Hematopoietic multipotent progenitor cell treated with erythropoietin and hydrocortisone succinate and interleukin-3 and kit ligand, for 4 days (in vitro differentiated cells): ENCODE data around the gene CBX5.
"Not testable (repeated sequence)": the region's sequence is repeated elsewhere in the genome, so short reads cannot be mapped to it uniquely, and the experiment has no call there.

Experiments used
- DNase-seq: peaks from one replicate; pipeline ENCODE4 v3.0.0-alpha.2; 2015

The CBX5 gene

DNA sequence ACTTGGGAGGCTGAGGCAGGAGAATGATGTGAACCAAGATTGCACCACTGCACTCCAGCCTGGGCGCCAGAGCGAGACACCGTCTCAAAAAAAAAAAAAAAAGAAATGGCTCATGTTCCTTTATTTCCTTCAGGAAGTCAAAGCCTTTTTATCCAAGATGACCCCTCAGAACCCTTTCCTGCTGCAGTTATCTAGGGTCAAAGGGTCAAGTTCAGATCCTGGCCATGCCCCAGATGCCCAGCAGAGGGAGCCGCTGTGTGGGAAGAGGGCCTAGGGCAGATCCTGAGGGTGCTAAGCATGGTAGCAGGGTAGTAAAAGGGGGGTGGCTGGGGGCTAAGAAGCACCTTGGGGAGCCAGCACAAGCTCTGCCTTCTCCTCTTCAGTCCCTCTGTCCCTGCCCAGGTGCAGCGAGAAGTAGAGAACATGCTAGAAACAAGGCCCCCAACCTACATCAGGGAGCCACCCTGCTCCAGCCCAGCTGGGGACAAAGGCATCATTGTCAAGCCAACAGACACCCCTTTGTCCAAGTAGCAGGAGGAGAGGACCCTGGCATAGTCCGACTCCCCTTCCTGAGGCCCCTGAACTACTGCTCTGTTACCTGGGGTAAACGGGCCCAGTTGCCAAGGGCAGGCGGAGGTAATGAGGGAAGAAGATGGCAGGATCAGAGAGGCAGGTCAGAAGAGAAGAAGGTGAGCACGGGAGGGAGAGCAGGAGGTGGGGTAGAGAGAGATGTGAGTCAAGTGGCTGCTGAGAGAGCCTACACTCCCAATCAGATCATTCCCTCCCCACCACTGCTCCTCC, 14.4 kb upstream of the CBX5 start:
- peak; percentile 89 for DNase-seq

DNA sequence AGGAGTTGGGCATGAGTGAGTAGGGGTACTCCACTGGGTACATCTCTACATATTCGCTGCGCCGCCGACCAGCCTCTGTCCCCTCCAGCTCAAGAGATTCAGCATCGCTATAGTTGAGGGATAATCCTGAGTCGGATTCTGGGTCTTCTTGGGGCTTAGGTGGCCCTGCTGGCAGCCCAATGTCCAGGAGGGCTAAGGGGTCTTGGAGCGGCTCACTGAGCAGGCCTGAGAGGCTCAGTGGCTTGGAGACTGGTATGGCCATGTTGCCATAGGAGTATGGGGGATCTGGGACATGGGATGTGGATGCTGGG, 13.0 kb upstream of the CBX5 start:
- no peak for DNase-seq

DNA sequence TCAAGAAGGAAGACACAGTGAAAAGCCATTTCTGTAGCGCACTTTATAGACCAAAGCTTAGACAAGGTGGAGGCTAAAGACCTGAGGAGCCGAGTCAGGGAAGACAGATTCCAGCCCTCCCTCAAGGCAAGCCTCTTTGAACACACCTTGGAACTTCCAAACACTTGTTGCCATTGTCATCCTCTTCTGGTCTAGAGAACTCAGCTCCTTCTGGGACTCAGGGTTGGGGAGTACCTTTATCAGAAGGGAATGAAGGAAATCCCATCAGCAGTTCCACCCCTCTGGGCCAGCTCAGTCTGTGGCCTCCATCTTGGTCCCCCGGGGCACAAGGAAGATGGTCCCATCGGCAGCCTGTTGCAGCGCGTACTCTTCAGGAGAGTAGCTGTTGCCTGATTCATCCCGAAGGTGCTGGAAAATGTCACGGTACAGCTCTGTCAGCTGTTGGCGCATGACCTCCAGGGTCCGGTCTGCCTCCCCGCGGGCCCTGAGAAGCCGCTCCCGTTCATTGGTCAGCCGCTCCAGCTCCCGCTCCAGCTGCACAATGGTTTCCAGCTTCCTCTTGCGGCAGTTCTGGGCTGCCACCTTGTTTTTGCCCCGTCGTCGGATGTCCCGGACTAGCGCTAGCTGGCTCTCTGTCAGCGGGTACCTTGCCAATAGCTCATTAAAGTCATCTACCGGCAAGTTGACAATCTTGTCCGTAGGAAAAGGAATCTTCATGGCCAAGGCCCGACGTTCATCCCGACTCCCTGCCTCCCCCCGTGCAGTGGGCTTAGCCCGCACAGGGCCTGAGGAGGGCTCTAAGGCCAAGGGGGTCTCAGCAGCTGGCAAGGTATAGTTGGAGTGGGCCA, 12.4 kb upstream of the CBX5 start:
- no peak for DNase-seq

DNA sequence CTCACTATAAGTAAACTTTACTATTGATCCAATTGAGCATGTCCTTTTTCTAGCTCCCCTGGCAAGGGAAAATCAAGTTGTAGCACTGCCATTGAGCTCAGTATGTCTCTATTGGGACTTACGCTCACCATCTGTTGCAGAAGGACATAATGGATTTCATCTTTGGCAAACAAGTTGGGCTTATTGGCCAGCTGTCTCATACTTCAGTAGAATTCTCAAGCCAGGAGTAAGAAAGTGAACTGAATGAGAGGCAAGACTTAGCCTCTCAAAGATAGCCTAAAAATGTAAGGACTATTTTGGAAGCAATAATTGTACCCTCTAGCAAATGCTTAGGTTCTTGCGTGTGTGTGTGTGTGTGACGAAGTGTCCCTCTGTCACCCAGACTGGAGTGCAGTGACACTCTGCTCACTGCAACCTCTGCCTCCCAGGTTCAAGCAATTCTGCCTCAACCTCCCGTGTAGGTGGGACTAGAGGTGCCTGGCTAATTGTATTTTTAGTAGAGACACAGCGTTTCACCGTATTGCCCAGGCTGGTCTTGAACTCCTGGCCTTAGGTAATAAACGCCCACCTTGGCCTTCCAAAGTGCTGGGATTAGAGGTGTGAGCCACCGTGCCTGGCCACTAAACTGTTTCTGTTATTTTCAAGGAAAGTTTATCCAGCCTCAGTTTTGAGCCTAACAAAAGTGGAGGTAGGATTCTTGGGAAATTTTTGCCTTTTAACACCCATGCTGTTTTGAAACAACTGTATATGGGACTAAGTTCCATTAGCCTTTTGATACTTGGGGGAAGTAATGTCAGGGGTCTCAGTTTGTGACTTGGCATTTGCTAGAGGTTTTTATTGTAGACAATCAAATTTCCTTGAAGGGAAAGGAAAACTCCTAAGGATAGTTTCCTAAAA, 7.6 kb upstream of the CBX5 start:
- DNase-seq = peak; percentile 60

DNA sequence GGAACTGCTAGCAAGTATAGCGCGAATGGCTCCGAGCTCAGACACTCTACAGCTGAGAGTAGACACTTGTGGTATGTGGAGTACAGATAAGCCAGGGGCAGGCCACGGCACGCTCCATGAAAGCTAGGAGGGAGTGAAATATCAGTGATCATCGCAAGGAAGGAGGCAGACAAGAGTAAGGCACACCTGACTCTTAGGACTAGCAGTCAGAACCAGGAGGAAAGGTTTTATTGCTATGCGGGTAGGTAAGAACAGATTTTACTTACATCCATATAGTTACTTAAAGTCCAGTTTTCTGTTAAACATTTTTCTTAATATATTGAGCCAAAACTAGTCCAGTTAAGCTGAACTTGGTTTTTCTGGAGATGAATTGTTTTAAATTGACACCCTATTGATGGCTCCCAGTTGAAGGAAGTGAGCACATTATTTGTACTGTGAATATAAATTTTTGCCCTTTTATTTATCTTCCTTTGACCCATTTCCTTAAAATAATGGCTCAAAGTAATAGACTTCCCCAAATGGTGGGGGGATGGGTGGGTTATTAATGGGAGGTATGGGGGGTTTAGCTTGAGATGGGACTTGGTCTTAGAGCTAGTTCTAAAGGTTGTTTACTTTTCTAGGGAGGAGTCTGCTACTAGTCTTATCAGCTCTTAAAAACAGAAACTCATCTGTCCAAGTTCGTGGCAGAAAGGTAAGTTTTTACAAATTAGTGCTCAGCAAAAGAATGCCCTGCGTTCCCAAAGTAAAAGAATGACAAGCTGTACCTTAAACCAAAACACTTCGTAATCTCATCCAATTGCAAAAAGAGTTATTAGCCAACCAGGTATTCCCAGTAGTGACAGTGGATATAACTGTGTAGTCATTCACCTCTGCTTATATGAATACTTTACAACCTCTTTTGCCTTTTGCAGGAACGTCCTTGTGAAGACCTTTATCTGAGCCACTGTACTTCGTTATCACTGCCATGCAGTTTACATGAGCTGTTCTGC, 6.4 kb upstream of the CBX5 start:
- DNase-seq = peak; percentile 87

DNA sequence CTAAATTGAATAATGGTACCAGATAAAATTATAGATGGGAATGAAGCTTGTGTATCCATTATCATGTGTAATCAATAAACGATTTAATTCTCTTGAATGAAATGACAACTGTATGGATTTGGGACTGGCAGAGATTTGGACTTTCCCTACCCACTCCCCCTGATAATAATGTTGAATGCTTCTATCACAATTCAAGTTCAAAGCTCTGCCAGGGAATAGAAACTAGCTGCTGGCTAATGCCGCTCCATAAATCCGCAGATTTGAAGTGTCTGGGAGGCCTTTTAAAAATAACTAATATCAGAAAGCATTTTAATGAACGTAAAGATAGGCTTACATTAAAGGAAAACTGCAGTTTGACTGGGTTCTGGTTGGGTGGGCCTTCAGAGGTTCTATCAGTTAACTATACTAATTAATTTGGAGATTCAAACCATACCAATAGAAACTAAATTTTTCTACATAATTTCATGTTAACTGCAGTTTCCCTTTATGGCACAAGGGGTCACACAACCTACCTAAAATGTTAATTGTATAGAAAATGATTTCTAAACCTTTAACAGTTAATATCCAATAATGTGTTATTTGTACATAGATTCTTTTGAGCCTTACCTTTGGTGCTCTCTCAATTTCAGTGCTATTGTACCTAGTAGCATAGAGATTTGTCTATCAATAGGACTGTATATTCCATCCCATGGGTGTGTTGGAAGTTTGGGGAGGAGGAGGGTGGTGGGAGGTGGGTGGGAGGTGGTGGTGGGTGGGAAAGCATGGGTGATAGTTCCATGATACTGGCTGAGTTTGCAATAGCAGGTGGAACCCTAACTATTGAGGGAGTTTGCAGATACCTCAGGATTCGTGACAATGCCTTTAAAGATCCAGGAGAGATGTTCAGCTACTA, 5.5 kb upstream of the CBX5 start:
- peak; percentile 60 for DNase-seq

DNA sequence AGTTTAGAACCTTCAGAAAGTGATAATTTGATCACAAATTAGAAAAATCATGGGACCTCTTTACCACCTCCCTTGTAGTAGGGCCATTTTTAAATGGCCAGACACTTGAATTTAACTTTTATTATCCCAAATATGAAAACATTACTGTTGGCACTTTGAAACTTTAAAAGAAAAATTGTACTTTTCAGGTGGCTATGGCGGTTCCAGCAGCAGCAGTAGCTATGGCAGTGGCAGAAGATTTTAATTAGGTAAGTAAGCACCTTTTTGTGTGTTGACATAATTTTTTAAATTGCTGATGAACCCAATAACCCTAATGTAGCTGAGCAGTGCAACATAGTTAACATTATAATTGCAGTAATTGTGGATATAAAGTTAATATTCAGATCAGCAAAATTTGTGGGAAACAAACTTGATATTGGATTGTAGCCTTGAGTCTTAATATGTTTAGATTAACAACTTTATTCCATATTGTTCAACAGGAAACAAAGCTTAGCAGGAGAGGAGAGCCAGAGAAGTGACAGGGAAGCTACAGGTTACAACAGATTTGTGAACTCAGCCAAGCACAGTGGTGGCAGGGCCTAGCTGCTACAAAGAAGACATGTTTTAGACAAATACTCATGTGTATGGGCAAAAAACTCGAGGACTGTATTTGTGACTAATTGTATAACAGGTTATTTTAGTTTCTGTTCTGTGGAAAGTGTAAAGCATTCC, 4.3 kb upstream of the CBX5 start:
- not testable (repeated sequence) for DNase-seq

DNA sequence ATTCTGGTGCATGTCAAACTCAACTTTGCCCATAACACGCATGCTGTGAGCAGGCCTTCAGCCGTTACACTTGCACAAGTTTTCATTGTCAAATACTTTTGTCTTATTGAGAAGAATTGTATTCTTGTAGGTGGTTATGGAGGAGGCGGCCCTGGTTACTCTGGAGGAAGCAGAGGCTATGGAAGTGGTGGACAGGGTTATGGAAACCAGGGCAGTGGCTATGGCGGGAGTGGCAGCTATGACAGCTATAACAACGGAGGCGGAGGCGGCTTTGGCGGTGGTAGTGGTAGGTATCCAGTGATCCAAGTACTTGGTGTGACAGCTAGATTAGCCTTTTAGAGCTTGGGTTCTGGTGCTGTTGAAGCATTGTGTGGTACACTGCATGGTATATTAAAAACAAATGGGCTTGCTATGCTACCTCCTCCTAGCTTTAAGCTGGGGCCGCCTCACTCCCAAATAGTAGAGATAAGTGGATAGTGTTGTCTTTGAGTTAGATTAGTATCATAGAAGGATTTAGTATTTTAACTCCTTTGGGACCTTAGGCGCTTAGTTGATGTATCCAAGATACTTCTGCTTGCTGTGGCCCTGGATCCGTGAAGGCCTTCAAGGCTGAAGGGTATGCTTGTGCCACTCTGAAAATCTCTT, 3.1 kb upstream of the CBX5 start:
- peak; percentile 58 for DNase-seq

DNA sequence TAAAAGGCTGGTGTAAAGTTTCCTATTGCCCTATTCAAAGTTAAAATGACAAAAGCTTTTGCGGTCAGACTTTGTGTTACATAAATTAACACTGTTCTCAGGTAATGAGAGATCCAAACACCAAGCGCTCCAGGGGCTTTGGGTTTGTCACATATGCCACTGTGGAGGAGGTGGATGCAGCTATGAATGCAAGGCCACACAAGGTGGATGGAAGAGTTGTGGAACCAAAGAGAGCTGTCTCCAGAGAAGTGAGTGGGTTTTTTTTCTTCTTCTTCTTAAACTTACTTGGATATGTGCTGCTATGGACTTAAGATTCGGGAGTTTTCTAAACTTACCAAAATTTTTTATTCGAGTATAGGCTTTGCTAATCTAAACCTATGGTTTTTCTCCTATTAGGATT, 1.8 kb upstream of the CBX5 start:
- DNase-seq = not testable (repeated sequence)

DNA sequence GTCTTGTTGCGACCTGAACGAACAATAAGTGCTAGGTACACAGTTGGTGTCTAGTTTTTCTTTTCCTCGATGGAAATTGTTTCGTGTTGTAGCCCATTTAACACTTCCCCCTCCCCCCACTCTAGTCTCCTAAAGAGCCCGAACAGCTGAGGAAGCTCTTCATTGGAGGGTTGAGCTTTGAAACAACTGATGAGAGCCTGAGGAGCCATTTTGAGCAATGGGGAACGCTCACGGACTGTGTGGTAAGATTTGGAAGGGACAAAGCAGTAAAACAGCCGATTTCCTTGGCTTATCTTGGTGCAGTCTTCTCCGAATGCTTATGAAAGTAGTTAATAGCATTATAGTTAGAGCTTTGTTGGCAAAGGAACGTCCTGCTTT, 1.3 kb upstream of the CBX5 start:
- not testable (repeated sequence) for DNase-seq

DNA sequence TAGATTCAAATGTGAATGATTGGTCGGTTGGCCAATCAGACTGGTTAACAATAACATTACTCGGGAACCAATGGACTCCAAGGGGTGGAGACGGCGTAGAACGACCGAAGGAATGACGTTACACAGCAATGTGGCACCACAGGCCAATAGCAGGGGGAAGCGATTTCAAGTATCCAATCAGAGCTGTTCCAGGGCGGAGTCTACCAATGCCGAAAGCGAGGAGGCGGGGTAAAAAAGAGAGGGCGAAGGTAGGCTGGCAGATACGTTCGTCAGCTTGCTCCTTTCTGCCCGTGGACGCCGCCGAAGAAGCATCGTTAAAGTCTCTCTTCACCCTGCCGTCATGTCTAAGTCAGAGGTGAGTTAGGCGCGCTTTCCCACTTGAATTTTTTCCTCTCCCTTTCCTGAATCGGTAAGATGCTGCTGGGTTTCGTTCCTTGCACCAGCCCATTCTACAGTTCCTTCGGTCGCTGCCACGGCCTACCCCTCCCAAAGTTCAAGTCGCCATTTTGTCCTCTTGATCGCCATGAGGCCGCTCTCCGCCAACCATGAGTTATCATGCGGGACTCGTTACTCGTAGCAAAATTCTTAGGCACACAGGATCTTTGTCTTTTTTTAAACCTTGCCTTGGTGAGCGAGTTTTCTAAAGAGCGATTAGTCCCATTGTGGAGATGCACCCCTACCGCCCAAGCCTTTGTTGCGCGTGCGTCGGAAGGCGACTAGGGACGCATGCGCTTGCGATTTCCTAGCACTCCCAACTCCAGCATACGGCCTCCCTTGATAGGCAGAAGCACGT, 742 bp upstream of the CBX5 start, which contains the start of gene HNRNPA1:
Gene HNRNPA1 (plus strand): TSS at position 259 of the 793 bp plus-strand sequence. CDS start 82 bp downstream, at position 341.
- peak; percentile 100 for DNase-seq

DNA sequence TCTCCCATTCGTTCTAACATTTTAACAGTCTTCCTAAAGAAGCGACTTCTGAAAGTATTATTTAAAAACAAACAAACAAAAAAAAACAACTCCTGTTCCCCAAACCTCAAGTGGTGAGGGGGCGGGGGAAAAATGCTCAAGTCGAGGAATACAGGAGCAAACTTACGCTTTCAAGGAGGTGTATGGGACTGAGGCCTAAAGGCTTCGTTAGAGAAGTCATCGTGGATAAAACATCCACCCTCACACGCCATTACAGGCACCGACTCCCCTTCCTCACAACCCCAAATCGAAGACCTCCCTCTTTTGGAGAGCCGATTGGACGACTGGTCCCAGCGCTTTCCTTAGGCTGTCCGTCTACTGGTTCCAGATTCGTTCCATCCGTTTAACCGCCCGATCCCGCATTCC, 693 bp downstream of the CBX5 start:
- no peak for DNase-seq

DNA sequence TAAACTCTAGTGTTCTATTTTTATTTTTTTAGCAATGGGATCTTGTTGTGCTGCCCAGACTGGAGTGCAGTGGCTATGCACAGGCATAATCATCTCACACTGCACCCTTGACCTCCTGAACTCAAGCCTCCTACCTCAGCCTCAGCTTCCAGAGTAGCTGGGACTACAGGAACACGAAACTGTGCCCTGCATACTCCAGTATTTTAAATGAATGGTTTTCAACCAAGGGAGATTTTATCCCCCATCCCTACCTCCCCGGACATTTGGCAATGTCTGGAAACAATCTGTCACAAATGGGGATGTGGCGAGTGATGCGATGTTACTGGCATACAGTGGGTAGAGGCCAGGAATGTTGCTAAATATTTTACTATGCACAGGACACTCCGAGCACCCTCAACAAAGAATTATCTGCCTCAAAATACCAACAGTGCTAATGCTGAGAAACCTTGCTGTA, 2.1 kb downstream of the CBX5 start:
- DNase-seq = peak; percentile 58

DNA sequence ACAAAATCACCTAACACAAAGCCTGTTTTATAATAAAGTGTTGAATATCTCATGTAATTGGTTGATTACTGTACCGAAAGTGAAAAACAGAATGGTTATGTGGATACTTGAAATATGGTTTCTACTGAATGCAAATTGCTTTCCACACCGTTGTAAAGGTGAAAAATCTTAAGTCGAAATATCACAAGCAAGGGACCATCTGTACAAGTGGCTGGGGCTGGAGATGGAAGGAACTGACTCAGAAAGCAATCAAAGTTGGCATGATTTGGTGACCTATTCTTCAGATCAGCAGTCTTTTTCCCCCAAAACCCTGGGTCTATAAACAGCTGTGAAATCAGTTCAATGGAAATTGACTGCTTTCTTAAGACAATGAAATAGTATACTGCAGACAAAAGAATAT, 3.6 kb downstream of the CBX5 start:
- no peak for DNase-seq

DNA sequence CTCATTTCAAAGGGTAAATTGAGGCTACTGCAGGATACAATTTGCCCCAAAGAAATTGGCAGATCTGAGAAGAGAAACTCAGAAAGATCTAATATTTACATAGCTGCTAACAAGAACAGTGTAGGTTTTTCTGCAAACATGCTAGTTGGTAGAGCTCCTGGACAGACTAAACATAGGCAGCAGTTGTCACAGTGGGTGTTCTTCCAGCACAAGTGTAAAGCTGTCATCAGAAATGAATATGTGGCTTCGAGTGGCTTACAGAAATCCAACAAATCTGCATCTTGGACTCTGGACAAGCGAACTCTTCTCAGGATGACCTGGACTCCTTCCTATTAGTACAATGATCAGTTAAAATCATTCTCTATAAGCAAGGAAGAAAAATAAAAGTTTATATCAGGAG, 5.9 kb downstream of the CBX5 start:
- DNase-seq = no peak

DNA sequence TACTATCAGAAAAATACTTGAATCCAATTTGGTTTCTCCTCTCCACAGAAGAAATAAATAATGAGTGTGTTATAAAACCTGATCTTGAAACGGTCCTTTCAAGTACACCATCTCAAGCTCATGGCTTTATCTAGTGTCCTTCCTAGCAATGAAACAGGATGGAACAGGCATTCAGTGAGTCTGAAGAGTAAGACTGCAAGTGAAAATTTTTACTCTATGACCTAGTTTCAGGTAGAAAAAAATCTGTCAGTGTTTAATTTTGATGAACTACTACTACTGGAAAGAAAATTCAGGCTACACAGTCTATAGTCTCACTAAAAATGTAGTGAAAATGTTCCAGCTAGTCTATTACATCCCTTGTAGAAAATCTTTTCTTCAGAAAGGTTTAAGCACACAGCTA, 7.7 kb downstream of the CBX5 start:
- DNase-seq = no peak

DNA sequence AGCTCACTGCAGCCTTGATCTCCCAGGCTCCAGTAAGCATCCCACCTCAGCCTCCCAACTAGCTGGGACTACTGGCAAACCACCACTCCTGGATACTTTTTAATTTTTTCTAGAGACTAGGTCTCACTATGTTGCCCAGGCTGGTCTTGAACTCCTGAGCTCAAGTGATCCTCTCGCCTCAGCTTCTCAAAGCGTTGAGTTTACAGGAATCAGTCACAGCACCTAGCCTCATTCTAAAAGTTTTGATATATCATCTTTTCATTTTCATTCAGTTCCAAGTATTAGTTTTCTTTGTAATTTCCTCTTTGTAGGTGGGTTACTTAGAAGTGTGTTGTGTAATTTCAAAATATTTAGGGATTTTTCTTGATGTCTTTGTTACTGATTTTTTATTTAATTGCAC, 9.6 kb downstream of the CBX5 start:
- DNase-seq = no peak

DNA sequence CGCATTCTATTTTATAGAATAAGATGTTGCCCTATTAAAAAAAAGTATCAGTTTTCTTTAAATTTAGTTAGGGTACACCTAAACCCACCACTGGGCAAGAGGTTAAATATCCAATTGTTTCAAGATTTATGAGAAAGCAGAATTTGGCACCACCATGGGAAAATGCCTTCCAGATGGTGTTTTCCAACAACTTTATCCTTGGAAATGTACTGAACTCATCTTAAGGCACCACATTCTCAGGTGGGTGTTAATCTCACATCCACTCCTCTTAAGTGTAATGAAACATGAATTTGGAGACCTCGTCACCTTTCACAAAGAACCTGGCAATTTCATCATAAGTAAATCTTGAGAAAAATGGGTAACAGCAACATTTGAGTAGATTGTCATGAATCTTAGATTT, 13.1 kb downstream of the CBX5 start:
- DNase-seq = no peak

DNA sequence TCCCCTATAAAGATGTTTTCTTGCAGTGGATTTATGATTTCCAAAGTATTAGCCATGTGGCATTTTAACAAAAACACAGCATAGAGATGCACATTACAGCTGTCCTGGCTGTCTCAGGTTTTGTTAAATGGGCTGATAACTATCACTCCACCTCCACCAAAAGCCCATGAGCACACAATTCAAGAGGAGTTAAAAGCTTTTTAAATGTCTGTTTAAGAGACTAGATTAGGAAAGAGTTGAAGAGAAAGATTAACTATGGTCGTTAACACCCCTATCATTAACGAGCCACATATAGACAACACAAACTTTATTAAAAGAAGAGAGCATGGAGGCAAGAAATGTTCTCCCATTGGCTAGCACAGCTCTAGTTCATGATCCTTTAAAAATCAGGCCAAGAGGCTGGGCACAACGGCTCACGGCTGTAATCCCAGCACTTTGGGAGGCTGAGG, 14.5 kb downstream of the CBX5 start:
- DNase-seq = no peak
